ENCODE measurements around the gene PRMT2.

The PRMT2 gene

DNA sequence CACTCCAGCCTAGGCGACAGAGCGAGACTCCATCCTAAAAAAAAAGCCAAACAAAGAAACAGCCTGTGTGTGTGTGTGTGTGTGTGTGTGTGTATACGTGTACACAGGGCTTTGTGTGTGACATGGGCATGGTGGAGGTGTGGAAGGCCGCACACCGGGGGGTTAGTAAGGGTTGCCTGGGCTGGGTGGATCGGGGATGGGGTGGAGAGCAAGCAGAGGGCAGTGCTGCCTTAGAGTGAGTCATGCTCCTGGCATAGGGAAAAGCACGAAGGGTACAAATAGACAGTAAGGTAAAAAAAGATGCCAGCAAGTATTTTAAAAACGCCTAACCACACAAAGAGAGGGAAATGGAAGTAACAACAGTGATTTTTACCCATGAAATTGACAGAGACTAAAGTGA, 6.2 kb downstream of the PRMT2 start:
- DNase-seq (ENCODE audit: low spot score): no peak

DNA sequence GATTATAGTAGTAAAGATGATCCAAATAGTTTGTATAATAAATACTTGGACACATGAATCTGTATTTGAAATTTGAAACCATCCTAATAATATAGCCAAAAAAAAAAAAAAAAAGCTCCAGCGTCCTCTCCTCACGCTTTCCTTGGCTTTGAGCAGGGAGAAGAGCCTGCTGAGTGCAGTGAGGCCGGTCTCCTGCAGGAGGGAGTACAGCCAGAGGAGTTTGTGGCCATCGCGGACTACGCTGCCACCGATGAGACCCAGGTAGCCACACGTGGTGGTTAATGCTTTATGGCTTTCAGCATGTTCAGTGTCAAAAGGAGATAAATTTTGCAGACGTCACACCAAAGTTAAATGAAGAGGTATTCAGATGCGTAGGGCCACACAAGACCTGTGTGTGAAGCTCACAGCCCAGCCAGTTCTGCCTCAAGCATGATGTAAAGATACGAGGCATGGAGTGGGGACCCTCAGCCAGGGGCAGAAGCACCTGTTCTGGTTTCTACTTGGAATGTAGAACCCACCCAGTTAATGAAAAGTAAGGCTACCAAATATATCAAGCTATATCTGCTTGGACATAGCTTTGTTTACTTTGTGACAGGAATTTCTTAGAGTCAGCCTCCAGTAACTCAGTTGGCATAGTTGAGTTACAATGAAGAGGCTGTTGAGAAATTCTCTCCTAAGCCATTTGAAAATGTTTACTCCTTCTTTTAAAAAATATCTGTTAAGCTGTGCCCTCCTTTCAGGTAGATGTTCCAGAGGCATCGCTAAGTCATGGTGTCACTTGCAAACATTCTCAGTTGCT, 8.1 kb downstream of the PRMT2 start:
- DNase-seq (ENCODE audit: low spot score): no peak

DNA sequence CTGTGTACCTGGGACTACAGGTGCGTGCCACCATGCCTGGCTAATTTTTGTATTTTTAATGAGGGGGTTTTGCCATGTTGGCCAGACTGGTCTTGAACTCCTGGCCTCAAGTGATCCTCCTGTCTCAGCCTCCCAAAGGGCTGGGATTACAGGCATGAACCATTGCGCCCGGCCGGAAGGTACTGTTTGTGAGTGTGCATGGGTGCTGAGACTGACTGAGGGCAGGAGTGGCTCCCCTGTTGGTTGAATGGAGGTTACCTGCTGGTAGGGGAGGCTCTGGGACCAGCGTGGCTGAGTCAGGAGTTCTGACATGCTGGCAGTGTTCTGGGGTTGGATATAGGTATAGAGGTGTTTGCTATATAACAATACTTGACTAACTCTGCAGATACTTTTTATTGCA, 10.4 kb downstream of the PRMT2 start:
- DNase-seq (ENCODE audit: low spot score): no peak

DNA sequence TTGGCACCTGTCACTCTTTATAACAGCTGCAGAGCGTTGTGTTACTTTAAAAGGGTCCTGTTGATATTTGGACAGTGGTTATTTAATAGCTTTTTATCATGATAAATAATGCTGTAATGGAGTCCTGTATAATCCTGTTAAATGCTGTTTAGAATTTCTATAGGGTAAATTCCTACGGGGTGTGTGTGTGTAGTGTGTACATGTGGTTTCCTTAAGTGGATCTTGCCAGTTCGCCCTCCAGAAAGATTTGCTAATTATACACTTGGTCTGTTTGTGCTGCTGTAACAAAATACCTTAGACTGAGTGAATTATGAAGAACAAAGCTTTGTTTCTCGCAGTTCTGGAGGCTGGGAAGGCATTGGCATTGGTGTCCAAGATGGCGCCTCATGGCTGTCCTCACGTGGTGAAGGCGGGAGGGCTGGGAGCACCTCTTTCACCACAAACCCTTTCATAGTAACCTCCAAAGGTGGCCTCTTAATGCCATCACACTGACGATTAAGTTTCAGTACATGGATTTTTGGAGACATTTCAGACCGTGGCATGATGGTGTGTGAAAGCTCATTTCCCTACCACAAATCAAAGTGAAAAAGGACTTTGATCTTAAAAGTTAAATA, 11.2 kb downstream of the PRMT2 start:
- no peak for DNase-seq (ENCODE audit: low spot score)

DNA sequence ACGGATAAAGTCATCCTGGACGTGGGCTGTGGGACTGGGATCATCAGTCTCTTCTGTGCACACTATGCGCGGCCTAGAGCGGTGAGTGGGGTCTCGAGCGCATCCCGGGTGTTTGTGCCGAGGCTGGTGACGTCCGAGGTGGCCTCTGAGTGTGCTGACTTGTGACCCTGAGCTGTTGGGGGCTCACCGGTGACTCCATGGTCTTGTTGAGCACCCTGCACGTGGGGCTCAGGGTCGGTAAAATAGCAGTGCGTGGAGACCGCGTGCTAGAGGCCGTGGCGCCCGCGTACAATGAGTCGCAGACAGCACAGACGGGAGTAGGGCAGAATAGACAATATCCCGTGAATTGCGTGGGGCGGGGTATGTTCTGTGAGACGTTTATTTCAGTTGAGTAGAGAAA, 13.1 kb downstream of the PRMT2 start:
- DNase-seq (ENCODE audit: low spot score): no peak

DNA sequence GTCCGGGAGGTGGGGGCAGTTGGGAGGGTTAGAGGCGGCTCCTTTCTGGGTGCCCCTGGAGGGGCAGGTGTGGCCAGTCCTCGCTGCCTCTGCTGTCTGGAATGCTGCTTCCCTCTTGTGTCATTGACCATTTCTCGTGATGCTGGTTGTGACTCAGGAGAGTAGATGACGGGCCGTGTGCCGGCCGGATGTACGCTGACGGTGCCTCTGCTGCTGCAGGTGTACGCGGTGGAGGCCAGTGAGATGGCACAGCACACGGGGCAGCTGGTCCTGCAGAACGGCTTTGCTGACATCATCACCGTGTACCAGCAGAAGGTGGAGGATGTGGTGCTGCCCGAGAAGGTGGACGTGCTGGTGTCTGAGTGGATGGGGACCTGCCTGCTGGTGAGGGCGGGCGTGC, 13.9 kb downstream of the PRMT2 start:
- no peak for DNase-seq (ENCODE audit: low spot score)

DNA sequence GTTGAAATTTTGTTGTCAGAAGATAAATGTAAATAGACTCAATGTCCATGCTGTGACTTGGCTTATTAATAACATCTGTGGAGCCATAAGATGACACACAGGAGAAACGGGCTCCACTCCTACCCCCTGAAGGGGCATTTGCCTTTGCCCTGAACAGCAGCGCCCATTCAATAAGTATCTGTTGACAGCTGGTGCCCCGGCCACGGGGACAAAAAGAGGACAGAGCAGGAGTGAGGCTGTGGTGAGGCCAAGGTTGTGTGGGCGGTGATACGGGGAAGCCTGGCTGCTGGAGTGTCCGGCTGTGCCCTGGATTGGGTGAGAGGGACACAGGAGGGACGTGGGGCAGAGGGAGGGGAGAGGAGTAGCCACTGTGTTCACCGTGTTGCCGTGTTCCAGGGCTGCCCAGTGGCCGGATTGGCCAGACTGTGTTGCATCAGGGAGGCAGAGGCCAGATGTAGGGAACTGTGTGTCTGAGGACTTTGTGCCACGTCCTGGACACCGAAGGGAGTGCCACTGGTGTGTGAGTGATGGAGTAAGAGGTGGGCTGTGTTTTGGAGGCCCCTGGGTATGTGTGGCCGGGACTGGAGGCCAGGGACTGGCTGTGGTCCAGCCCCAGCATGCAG, 15.1 kb downstream of the PRMT2 start:
- no peak for DNase-seq (ENCODE audit: low spot score)

DNA sequence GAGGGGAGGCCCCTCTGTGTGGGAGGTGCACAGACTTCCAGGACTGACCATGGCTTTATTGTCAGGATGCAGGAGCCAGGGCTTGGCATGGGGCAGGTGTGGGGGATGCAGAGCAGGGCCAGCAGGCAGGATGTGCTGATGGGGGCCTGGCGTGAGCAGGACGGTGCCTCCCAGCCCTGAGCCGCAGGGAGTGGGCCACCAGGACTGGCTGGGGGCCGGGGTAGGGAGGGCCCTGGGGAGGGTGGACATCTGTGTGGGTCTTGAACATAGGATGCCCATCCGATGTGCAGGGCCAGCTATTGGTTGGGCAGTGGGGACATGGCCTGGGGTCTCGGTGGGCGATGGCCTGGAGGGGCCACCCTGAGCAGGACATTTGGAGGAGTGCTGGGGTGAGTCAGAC, 15.6 kb downstream of the PRMT2 start:
- no peak for DNase-seq (ENCODE audit: low spot score)

DNA sequence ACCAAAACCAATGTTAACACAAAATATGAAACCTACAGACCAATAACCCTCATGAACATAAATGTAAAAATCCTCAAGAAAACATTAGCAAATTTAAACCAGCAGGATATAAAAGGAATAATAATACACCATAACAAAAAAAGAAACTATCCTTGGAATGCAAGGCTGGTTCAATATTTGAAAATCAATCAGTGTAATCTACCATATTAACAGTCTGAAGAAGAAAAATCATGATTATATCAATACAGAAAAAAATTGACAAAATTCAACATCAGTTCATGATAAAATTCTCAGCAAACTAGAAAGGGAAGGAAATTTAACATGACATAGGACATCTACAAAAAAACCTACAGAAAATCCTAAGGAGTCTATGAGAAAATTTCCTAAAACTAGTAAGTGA, 19.8 kb downstream of the PRMT2 start:
- no peak for DNase-seq (ENCODE audit: low spot score)

DNA sequence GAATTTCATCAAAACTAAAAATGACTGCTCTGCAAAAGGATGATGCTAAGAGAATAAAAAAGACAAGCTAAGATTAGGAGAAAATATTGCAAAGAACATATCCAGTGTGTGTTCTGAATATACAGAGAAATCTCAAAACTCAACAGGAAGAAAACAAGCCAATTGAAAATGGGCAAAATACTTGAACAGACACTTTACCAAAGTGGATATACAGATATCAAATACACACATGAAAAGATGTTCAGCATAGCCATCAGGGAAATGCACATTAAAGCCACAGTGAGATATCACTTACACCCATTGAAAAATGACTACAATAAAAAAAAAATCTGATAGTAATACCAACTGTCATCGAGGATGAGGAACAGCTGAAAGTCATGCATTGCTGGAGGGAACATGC, 21.3 kb downstream of the PRMT2 start:
- DNase-seq (ENCODE audit: low spot score): no peak

DNA sequence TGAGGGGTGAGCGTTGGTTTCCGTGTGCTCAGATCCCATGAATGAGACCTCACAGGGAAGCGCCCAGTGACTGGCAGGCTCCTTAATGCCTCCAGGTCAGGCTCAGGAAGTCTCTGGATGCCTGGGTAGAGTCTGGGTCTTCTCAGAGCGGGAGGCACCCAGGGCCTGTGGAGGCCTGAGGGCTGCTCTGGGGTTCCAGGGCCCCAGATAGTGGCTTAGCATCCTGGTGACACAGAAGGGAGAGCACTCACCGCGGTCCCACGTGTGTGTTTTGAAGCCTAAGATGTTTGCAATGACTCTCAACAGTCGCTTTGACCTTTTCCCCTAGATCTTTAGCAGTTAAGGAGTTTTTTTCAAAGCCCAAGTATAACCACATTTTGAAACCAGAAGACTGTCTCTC, 25.0 kb downstream of the PRMT2 start:
- DNase-seq (ENCODE audit: low spot score): no peak

DNA sequence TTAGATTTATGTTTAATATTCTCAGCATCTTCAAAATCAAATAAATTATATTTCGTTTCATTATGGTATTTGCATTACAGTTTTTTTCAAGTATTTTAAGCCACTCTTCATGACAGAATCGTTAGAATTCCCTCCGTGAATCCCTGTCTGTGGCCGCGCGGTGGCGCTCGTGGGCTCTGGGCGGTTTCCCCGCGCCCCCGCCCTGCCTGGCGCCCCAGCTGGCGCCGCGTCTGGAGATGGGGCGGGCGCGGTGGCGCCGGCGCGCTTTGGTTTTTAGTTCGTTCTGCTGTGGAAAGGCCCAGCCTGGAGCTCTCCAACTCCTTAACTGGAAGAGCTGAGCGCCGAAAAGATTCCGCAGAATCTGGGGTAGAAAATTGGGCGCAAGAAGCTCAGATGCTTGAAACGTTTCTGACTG, 25.7 kb downstream of the PRMT2 start:
- DNase-seq (ENCODE audit: low spot score): peak; percentile 59

DNA sequence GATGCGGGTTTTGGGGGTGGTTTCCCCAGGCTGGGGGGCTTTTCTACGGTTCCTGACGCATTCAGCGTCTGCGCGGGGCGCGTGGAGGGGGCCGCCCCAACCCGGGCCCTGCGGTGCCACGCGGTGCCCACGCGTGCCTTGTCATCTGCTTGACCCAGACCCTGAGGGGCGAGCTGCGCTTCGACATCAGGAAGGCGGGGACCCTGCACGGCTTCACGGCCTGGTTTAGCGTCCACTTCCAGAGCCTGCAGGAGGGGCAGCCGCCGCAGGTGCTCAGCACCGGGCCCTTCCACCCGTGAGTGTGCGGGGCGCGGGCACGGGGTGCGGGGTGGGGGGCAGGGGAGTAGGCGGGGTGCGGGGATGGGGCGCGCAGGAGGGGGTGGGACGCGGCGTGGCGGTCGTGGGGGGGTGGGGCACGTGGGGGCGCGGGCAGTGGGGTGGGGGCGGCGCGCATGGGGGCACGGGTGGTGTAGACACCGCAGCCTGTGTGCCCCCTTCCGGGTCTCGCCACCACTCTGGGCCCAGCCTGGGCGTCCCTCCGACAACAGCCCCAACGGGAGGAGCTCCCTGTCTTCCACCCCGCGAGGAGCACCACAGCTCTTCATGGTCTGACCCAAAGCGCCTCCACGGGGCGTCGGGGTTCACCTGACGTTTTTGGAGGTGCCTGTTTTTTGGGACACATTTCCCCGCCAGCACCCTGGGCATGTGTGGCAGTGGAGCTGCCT, 26.3 kb downstream of the PRMT2 start:
- DNase-seq (ENCODE audit: low spot score): no peak

DNA sequence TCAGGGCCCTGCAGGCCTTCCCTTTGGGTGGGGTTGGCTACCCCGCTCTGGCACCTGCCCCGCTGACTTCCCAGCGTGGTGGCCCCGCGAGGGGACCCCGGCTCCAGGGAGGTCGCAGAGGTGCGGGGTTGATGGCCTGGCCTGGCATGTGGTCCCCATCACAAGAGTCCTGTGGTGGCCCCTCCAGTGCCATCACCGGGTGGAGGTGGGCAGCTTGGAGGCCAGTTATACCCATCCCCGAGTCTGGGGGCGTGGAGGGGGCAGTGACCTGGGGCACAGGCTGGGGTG, 26.8 kb downstream of the PRMT2 start:
- DNase-seq (ENCODE audit: low spot score): no peak

DNA sequence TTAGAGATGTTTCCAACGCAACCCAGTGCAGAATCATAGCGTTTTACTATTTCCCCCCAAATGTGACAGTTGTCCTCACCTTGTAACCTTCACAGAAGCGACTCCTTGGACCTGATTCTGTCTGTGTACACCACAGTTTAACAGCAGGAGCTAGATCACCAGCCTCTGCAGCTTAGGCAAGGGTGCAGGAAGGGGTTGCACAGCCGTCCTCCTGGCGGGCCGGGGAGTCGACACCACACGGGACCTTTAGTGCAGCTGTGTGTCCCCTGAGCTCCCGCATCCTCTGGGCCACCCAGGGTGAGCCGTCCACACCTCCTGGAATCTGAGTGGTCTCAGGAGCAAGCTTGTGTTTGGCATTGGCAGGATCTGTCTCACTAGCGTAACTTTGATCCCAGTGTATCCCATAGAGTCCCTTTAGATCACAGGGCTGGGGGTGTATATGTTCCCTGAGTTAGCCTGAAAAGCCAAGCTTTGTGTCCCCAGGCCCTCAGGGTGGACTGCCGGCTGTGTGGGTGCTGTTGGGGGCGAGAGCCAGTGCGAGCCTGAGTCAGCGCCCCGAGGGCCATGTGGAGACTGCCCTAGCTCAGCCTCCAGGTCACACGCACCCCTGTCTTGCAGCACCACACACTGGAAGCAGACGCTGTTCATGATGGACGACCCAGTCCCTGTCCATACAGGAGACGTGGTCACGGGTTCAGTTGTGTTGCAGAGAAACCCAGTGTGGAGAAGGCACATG, 27.5 kb downstream of the PRMT2 start:
- DNase-seq (ENCODE audit: low spot score): no peak

DNA sequence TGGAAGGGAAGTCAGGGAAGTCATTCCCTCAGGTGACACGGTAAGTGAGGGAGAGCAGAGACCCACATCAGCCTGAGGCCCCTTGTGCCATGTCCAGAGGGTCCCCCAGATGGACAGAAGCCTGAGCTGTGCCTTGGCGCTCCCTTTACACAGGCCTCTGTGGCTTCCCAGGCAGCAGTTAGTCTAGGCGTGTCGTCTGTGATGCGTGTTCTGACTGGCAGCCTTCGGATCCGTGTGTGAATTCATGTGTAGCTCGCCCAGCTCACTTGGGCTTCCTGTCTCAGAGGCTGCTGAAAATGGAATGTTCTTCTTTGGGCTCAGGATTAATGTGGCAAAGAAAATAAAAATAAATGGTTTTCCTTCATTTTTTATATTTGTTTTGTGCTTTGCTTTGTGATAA, 28.3 kb downstream of the PRMT2 start:
- no peak for DNase-seq (ENCODE audit: low spot score)

DNA sequence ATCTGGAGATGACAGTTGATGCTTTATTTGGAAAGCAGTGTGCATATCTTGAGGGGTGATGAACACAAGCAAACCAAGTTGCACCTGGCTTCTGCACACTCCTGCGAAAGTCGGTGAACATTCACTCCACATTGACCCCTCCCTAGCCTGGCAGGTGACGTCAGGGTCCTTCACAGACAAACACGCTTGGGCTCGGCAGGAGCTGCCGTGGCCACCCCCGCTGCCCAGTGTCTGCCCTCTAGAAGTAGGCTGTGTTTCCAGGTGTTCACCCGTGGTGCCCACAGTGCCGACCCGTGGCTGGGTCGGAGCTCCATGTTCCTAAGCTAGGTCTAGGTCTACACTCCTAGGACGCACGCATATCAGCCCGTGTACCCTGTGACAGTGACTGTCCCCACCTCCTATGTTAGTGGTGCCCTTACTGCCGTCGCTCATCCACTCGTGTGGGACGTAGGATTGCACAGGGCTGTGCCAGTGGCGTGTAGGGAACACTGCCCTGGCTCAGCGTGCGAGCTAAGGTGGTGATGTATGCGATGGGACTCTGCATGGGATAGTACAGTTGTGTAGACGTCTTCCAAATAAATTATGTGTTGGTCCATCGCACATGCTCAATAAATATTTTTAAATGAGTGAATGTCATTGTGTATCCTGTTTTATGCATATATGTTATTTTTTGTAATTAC, 29.0 kb downstream of the PRMT2 start:
- no peak for DNase-seq (ENCODE audit: low spot score)

DNA sequence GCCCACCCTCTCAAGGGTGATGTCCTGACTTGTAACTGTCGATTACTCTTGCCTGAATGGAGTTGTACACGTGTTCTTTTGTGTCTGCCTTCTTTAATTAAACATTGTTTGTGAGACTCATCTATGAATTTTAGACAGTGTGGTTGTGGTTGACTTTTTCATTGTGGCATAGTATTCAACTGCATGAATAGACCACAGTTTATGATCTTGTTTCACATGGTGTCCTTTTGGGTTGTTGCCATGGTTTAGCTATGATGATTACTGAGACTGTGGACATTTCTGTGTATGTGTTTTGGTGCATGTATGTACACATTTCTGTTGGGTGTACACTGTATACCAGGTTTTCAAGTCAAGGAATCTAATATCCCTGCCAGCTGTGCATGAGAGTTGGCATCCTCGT, 30.1 kb downstream of the PRMT2 start:
- DNase-seq (ENCODE audit: low spot score): no peak

DNA sequence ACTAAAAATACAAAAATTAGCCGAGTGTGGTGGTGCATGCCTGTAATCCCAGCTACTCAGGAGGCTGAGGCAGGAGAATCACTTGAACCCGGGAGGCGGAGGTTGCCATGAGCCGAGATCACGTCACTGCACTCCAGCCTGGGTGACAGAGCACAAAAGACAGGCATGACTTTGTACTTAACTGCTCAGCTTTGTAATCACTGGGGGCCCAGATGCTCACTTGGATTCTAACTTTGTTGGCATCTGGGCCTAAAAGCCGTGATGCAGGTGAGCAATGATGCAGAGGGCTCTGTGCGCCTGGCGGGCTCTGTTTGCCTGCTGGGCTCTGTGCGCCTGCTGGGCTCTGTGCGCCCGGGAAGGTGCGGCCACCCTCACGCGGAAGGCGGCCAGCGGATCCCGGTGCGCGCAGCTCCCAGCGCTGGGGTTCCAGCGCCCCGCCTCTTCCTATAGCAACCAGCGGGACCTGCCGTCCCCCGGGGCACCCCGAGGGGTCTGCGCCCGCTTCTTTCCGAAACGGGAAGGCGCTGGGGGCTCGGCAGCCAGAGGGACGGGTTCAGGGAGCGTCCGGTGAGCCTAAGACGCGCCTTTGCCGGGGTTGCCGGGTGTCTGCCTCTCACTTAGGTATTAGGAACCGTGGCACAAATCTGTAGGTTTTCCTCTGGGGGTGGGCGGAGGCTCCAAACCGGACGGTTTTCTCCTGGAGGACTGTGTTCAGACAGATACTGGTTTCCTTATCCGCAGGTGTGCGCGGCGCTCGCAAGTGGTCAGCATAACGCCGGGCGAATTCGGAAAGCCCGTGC, 31.7 kb downstream of the PRMT2 start:
- peak; percentile 31 for DNase-seq (ENCODE audit: low spot score)

DNA sequence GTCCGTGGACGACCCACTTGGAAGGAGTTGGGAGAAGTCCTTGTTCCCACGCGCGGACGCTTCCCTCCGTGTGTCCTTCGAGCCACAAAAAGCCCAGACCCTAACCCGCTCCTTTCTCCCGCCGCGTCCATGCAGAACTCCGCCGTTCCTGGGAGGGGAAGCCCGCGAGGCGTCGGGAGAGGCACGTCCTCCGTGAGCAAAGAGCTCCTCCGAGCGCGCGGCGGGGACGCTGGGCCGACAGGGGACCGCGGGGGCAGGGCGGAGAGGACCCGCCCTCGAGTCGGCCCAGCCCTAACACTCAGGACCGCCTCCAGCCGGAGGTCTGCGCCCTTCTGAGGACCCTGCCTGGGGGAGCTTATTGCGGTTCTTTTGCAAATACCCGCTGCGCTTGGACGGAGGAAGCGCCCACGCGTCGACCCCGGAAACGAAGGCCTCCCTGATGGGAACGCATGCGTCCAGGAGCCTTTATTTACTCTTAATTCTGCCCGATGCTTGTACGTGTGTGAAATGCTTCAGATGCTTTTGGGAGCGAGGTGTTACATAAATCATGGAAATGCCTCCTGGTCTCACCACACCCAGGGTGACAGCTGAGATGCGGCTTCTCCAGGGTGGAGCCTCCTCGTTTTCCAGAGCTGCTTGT, 32.4 kb downstream of the PRMT2 start:
- peak; percentile 46 for DNase-seq (ENCODE audit: low spot score)
